Breast epithelium (tissue), 3 donors: Measurements from ENCODE around the gene CYP3A7.

Experiments
- POLR2A ChIP-seq: fragments of 450-650 bp; IDR thresholded peaks from one replicate; pipeline ENCODE4 v1.6.1; 2016; ENCODE audit warnings: antibody characterized with exemption, mild to moderate bottlenecking, moderate library complexity
- POLR2AphosphoS5 ChIP-seq, 3 donors: sonication (generic); formaldehyde crosslinking; IDR thresholded peaks; one replicate each; pipeline ENCODE4 v1.6.1; 2017; ENCODE audit warnings: antibody characterized with exemption in 3 of 3
- TF ChIP-seq, protein P1 (sequence below), 3 donors: fragments of 450-650 bp; IDR thresholded peaks; one replicate each; pipeline ENCODE4 v1.5.1; 2016 to 2017; ENCODE audit warnings: antibody characterized with exemption in 3 of 3, mild to moderate bottlenecking in 3 of 3, moderate library complexity in 3 of 3

- no peak for TF ChIP-seq POLR2AphosphoS5 (IDR thresholded peaks at IDR 0.05)
- TF ChIP-seq, protein P1, sequence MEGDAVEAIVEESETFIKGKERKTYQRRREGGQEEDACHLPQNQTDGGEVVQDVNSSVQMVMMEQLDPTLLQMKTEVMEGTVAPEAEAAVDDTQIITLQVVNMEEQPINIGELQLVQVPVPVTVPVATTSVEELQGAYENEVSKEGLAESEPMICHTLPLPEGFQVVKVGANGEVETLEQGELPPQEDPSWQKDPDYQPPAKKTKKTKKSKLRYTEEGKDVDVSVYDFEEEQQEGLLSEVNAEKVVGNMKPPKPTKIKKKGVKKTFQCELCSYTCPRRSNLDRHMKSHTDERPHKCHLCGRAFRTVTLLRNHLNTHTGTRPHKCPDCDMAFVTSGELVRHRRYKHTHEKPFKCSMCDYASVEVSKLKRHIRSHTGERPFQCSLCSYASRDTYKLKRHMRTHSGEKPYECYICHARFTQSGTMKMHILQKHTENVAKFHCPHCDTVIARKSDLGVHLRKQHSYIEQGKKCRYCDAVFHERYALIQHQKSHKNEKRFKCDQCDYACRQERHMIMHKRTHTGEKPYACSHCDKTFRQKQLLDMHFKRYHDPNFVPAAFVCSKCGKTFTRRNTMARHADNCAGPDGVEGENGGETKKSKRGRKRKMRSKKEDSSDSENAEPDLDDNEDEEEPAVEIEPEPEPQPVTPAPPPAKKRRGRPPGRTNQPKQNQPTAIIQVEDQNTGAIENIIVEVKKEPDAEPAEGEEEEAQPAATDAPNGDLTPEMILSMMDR (IDR thresholded peaks at IDR 0.05) = no peak
- TF ChIP-seq POLR2A = no peak
Observed at GRCh38 chr7:99677648-99678045, 57.3 kb downstream of the CYP3A7 start.
